NCI-H226 (cell line): ENCODE results near the gene ZDHHC22.

Source experiments
- DNase-seq: peaks from one replicate; pipeline ENCODE4 v3.0.0-alpha.2; 2015

Gene ZDHHC22

DNA sequence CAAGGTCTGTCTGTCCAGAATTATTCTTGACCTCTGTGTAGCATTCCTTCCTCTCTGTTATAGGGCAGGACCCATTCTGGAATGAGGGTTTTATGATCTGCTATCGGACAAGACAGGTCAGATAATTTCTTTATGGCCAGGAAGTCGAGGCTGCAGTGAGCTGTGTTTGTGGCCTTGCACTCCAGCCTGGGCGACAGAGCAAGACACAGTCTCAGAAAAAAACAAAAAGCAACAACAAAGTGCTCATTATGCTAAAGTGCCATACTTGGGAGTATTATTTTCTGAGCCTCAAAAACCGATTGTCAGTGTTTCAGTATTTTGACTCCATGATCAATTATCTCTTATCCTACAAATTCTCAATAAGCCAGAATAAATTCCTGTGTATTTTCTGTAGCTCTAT, 39.4 kb downstream of the ZDHHC22 start:
- DNase-seq: no peak

- no peak for DNase-seq
These were observed 40.6 kb downstream of the ZDHHC22 start for GRCh38 chr14:77100961-77101360.

GRCh38 chr14:77099425-77100167, 42.0 kb downstream of the ZDHHC22 start:
- no peak for DNase-seq

- no peak for DNase-seq
These were observed 42.9 kb downstream of the ZDHHC22 start for GRCh38 chr14:77098529-77099353.

- peak; percentile 95 for DNase-seq
These were observed 43.7 kb downstream of the ZDHHC22 start, which contains the start of gene CIPC for GRCh38 chr14:77097700-77098528. CIPC (plus strand) TSS chr14:77098258; CDS start chr14:77105709, 7,451 bp downstream.

GRCh38 chr14:77097006-77097699, 44.4 kb downstream of the ZDHHC22 start:
- DNase-seq: peak; percentile 5

- DNase-seq: peak; percentile 51
These were observed 46.8 kb downstream of the ZDHHC22 start for GRCh38 chr14:77094672-77095284.

DNA sequence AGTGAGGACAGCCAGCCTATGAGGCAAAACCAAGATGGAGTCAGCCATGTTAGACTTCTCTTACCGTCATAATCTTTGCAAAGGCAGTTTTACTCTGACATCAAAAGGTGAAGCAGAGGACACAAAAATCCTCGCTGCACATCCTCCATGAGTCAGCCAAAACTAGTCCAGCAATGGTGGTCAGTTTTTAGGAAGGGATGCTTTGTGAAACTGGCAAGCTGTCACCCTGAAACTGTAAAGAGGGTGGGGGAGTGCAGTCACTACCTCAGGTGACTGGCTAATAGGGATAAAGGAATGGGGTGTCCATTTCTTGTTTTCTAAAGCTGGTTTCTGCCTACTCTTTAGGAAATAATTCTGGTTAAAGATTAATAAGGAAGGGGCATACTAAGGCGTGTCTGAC, 48.9 kb downstream of the ZDHHC22 start:
- DNase-seq: no peak

- no peak for DNase-seq
These were observed 50.1 kb downstream of the ZDHHC22 start for GRCh38 chr14:77091518-77091917.

- no peak for DNase-seq
These were observed 52.9 kb downstream of the ZDHHC22 start for GRCh38 chr14:77088645-77089044.

- DNase-seq: no peak
These were observed 53.4 kb downstream of the ZDHHC22 start for GRCh38 chr14:77088219-77088618.

DNA sequence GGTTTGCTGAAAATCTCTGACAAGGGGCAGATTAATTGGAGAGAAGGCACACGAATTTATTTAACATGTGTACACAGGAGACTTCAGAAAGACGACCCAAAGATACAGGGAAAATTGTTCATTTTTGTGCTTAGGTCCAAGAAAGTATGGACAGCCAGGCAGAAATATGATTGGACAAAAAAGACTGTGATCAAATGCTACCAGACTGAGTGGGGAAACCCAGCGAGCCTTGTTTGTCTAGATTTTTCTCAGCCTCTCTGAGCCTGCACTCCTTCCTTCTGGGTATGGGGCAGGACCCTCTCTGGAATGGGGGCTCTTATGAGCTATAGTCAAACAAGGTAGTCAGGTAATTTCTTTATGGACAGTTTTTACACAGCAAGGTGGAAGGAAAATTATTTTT, 54.0 kb downstream of the ZDHHC22 start:
- no peak for DNase-seq

- no peak for DNase-seq
These were observed 54.6 kb downstream of the ZDHHC22 start for GRCh38 chr14:77086951-77087350.

GRCh38 chr14:77086017-77086727, 55.4 kb downstream of the ZDHHC22 start:
- DNase-seq: peak; percentile 57

- no peak for DNase-seq
These were observed 56.1 kb downstream of the ZDHHC22 start for GRCh38 chr14:77085538-77085937.

- DNase-seq: no peak
These were observed 56.6 kb downstream of the ZDHHC22 start for GRCh38 chr14:77084985-77085384.

DNA sequence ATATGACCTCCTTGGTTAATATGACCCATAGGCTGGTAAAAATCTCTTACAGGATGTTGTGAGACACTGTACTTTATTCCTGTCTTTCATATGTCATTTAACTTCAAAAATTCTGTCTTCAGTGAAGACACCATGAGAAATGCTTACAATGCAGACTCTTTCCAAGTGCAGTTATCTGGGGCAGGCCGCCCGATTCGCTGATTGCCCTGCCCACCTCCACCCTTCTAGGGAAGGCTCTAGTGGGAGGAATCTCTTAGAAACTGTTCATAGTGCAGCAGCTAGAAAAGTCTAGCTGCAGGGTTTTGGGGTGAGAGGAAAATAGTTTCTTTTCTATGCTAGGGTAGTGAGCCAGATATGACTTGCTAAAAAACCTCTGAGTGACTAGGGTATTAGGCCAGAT, 58.5 kb downstream of the ZDHHC22 start:
- no peak for DNase-seq

GRCh38 chr14:77082356-77082755, 59.2 kb downstream of the ZDHHC22 start:
- no peak for DNase-seq
